ENCODE data around the gene PPM1J.
A peak's percentile ranks its signal among the peaks of the same experiment; 100 is the strongest.

The PPM1J gene

DNA sequence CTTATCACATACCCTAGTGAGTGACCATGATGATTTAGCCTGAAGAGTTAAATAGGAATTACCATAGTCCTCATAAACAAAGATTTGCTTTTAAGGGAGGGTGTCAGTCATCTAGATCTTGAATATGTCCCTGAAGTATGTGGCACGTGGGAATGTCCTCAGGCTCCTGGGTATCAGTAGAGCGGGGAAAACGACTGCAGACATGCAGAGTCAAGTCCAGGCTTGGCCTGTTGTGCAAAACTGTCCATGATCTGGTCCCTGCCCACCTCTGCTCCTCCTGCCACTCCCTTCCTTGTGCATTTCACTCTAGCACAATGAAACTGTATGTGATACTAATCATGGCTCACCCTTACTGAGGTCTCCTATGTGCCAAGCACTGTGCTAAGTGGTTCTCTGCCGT lies 27.8 kb downstream of the PPM1J start:
- DNase-seq: no peak

- no peak for DNase-seq
These were observed 28.3 kb downstream of the PPM1J start for GRCh38 chr1:112686835-112687234.

- peak; percentile 45 for DNase-seq
These were observed 28.7 kb downstream of the PPM1J start for GRCh38 chr1:112686417-112686816.

GRCh38 chr1:112685913-112686312 lies 29.2 kb downstream of the PPM1J start:
- DNase-seq: no peak

DNA sequence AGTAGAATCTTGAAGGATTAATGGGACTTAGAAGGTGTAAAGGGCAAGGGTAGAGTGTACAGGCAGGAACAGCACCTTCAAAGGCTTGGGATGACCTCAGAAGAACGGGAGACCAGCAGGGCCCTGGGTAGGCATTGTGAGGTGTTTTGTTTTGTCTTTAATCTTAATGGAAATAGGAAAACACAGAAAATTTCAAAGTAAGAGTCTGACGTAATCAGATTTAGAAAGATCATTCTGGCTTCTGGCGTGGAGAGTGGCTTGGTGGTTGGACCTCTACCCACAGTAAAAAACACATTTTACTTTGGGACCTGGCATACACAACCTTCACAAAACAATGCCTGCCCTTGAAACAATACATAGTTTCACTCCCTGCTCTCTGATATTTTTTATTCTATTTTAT lies 36.5 kb downstream of the PPM1J start:
- DNase-seq: no peak

DNA sequence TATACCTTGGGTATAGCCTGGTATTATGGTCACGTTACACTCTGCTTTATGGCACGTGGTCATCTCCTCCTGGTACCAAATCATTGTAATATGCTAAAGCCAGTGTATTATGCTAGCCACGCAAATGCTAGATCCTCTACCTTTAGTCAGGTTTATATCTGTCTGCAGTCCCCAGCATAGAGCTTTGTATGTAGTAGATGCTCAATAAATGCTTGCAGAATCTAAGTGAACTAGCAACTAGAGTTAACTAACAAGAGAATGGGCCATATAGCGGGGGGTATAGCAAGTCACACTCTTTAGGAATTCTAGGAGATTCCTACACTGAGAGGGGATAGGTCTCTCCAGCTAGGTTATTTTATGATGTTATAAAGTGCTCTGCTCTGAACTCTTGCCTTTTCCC lies 37.6 kb downstream of the PPM1J start:
- DNase-seq: no peak

DNA sequence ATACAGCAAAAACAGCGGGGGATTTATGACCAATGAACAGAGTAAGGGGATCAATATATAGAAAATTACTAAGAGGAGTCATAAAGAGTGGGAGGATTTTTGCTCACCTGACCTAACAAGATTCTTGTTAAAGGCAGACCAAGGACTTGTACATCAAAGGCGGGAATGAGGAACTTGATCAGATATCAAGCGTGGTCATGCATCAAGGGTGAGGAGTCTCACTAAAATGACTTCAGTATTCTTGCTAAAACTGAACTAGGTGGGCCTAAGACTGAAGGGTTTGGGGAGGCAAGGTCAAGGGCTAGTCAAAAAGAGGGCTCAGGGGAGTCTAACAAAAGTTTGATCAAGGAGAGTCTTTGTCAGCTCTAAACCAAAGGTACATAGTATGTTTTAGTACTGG lies 38.6 kb downstream of the PPM1J start:
- no peak for DNase-seq

GRCh38 chr1:112675728-112676381 lies 39.3 kb downstream of the PPM1J start:
- DNase-seq: no peak

GRCh38 chr1:112674986-112675727 lies 40.0 kb downstream of the PPM1J start:
- DNase-seq: peak; percentile 49

DNA sequence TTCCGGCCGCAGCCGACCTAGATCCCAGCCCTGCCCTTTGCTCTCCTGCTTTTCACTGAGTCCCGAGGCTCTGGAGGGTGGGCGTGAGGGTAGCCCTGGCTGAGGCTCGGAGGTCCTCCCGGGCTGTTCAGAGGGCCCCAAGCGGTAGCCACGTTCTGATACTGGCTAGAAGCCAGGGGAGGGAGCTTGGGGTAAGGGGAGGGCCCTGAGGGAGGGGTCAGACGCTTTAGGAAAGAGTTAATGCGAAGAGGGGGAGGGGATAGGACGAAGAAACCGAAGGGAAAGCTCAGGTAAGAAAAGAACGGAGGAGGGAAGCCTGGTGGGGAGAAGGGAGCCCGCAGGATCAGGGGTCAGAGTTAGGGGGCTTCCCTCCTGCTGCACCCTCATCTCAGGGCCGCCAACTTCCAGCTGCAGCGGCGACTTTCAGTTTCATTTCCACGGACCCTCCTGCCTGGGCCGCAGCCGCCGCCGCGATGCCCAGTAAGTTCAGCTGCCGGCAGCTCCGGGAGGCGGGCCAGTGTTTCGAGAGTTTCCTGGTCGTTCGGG lies 40.6 kb downstream of the PPM1J start, which contains the start of gene MOV10:
MOV10 (plus strand) TSS at position 220 of the 546 bp plus-strand sequence; CDS start at position 474, 254 bp downstream.
- DNase-seq: peak; percentile 81

- peak; percentile 59 for DNase-seq
These were observed 41.3 kb downstream of the PPM1J start for GRCh38 chr1:112673592-112674439.

- no peak for DNase-seq
These were observed 42.3 kb downstream of the PPM1J start for GRCh38 chr1:112672842-112673241.

- DNase-seq: no peak
These were observed 43.1 kb downstream of the PPM1J start for GRCh38 chr1:112672009-112672408.

DNA sequence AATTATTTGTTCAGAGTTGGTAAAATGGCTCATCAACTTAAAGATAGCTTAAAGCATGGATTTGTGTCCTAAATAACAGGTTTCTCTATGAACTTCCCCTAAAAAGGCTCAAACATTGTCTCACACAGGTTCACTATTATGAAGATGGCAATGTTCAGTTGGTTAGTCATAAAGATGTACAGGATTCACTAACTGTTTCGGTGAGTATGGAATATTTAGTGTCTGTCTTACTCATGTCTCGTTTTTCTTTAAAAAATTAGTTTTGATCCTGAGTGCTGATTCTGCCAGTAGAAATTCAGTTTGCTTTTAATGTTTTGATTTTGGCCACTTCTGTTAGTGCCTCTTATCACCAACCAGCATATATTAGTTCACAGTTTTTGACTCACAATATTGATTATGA lies 48.2 kb downstream of the PPM1J start:
- no peak for DNase-seq

DNA sequence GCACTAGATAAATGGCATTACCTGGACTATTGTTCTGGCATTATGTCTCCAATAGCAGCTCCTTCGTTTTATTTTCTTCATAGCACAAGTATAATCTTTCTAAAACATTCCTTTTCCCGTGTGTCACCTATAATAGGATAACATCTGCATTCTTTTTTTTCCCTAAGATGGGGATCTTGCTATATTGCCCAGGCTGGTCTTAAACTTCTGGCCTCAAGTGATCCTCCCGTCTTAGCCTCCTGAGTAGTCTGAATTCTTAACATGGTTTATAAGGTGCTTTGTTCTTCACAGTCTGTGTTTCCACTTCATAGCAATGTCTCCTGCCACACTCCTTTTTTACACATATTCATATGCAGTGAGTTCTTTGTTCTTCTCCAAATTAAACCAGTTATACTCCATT lies 49.3 kb downstream of the PPM1J start:
- no peak for DNase-seq
